Stimulated activated CD8-positive, alpha-beta memory T cell treated with anti-CD3 and anti-CD28 coated beads, Interleukin-15, amount 100 ng/mL, for 4 hours (primary cell): ENCODE results near the gene ARMC12.

ENCODE experiments used
- DNase-seq, 2 donors: peaks; one replicate each; pipeline ENCODE4 v3.0.0-alpha.2; 2020; ENCODE audit warnings: low read depth in 2 of 2

ARMC12 gene

DNA sequence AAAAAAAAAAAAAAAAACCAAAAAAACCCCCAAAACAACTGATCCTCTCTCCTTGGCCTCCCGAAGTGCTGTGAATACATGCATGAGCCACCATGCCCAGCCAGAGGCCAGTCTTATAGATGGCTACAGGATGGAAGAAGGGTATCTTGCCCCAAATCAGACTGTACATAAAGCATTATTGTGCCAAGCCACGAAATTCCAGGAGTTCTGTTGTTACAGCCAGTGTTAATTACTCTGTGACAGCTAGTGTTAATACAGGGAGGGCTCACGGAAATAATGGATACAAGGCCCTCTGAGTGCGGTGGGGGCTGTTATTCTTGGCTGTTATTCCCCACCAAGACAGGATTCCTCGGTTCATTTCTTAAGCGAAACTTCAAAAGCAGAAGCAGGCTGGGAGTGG is 38.2 kb downstream of the ARMC12 start:
- DNase-seq, result no peak

DNA sequence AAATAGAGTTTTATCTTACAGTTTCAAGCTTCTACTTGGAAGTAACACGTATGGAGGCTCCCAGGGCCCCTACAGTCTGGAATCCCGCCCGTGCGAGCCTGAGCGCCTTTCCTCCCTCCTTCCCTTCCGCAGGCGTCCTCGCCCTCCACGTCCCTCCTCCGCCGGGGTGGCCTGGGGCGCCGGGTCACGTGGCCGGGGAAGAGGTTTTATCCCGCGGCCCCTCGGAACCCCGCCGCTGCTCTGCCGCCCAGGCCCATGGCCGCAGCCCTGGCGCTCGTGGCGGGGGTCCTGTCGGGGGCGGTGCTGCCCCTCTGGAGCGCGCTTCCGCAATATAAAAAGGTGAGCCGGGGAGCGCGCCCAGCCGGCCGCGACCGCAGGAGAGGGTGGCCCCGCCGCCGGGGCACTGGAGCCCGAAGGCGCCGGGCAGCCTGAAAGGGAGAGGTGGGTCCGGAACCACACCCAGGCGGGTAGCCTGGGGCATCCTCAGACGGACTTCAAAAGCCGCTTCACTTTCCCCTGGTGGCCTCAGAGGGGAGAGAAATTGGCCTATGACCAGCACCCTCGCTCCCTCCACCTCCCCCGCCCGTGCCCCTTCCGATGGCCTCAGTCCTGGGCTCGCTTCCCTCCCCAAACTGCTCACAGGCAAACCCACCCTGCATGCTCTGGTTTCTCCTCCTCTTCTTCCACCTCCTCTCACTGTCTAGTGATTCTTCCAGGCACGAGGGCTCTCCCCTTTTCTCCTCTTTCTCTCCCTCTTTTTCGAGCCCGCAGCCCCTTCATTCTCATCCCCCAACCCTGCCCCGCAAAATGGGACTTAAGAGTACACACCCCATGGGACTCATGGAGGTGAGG is 39.8 kb downstream of the ARMC12 start, which contains the start of gene CLPSL2:
CLPSL2 (plus strand) TSS at position 235 of the 852 bp plus-strand sequence; CDS start at position 256, 21 bp downstream.
- DNase-seq, result no peak

DNA sequence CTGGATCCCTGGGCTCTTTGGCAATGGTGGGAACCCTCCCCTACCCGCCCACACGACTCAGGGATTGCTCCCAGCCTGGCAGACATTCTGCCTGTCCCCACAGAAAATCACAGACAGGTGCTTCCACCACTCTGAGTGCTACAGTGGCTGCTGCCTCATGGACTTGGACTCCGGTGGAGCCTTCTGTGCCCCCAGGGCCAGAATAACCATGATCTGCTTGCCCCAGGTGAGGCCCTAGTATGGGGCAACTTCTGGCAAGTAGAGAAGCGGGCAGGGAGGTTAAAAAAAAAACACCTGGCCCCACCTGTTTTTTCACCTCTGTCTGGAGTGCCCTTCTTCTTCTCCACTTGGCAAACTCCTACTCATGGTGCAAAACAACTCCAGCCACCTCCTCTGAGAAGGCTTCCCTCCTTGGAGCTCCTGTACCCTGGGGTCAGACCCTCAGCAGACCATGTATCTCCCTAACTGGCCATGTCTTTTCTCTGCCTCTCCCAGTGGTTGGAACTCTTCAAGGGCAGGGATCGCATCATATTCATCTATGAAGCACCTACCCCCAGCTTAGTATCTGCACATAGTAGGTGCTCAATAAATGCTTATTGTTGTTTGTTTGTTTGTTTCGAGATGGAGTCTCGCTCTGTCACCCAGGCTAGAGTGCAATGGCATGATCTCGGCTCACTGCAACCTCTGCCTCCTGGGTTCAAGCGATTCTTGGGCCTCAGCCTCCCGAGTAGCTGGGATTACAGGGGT is 40.7 kb downstream of the ARMC12 start:
- no peak for DNase-seq

DNA sequence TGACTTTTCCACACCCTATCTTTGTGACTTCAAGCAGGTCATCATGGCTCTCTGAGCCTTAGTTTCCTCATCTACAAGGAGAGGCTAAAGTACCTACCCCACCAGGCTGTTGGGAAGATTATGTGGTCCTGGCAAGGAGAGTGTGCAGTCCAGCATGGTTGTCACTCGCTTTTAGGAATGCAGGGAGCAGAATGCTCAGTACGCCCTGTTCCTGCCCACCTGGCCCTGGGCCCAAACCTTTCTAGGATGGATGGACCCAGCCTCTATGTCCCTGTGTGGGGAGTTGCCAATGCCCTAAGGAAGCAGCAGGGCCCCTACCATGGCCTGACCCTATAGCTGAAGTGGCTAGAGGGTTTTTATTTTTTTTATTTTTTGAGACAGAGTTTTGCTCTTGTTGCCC is 41.6 kb downstream of the ARMC12 start:
- no peak for DNase-seq

DNA sequence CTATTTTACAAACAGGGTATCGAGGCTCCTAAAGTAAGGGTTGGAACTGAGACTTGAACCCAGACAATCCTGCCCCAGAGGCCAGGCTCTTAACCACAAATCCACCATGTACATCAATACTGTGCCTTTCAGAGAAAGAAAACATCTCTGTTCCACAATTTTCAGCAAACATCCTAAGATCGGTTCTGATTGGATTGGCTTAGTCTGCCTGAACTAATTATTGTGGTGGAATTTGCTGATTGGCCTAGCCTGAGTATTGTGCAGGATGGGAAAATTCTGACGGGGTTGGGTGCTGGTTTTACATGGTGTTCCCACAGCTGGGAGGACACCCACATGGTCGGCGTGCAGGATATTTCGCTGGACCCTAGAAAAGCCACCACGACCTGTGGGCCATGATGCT is 43.9 kb downstream of the ARMC12 start, which contains the start of gene CLPSL1:
CLPSL1 (plus strand) TSS at position 301 of the 400 bp plus-strand sequence; CDS start at position 393, 92 bp downstream.
- DNase-seq, result no peak

DNA sequence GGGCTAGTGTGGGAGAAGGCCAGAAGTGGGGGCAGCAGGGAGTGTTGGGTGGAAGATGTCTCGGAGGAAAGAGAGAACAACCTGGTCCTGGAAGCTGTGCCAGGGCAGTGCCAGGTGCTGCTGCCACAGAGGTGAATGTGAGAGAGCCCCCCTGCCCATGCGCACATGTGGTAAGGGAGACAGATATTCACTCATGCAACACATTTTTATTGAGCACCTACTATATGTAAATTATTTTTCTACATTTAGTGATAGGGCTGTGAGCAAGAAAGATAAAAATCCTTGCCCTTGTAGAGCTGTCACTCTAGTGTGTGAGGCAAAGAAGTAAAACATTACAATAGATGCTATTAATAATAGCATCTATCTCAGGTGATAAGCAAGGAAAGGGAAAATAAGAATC is 44.5 kb downstream of the ARMC12 start:
- no peak for DNase-seq

DNA sequence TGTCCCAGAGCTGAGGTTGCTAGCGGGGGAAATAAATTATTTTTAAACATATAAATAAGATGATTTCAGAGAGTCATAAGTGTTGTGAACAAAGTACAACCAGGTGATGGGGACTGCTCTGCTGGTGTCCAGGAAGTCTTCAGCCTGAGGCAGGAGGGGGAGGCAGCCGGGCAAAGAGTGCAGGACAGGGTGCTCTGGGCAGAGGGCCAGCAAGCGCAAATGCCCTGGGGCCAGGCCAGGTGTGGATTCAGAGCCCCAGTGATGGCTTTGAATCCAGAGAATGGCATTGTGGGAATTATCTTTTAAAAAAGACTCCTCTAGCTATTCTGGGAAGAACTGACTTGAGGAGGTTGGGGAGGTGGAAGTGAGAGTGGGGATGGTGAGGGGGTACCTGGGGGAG is 45.6 kb downstream of the ARMC12 start:
- no peak for DNase-seq

DNA sequence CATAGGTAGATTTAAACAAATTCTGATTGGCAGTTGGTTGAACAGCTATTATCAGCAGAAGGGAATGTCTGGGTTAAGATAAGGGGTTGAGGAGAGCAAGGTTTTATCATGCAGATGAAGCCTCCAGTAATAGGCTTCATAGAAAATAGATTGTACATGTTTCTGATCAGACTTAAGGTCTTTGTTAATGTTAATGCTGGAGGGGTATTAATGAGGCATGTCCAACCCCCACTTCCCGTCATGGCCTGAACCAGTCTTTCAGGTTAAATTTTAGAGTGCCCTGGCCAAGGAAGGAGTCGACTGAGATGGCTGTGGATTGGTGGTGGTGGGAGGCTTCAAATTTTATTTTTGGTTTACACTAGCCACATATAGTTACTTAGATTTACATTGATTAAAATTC is 47.4 kb downstream of the ARMC12 start:
- DNase-seq, result no peak

DNA sequence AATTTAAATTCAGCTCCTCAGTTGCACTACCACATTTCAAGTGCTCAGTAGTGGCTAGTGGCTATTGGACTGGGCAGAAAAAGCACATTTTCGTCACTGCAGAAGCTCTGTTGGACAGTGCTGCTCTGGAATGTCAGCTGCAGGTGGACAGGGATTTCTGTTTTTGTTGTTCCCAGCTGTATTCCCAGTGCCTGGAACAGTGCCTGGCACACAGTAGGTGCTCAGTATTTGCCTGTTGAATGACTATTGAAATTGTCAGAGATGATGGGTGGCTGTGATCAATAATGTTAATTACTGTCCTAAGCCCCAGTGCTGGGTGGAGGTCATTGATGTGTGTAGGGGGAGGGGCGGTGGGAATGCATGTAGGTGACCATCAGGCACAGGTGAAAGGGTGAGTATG is 49.4 kb downstream of the ARMC12 start:
- no peak for DNase-seq

DNA sequence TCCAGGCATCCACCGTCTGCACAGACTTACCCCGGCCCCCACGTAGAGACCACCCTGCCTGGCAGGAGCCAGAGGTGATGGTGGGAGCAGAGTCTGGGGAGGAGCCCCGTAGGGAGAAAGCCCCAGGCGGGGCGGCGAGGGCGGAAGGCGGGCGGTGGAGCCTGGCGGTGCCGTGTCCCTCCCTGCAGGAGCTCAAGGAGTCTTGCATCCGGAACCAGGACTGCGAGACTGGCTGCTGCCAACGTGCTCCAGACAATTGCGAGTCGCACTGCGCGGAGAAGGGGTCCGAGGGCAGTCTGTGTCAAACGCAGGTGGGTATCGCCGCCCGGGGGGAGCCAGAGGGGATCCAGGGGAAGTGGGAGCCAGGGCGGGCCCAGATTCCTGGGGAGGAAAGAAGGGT is 50.0 kb downstream of the ARMC12 start:
- no peak for DNase-seq

DNA sequence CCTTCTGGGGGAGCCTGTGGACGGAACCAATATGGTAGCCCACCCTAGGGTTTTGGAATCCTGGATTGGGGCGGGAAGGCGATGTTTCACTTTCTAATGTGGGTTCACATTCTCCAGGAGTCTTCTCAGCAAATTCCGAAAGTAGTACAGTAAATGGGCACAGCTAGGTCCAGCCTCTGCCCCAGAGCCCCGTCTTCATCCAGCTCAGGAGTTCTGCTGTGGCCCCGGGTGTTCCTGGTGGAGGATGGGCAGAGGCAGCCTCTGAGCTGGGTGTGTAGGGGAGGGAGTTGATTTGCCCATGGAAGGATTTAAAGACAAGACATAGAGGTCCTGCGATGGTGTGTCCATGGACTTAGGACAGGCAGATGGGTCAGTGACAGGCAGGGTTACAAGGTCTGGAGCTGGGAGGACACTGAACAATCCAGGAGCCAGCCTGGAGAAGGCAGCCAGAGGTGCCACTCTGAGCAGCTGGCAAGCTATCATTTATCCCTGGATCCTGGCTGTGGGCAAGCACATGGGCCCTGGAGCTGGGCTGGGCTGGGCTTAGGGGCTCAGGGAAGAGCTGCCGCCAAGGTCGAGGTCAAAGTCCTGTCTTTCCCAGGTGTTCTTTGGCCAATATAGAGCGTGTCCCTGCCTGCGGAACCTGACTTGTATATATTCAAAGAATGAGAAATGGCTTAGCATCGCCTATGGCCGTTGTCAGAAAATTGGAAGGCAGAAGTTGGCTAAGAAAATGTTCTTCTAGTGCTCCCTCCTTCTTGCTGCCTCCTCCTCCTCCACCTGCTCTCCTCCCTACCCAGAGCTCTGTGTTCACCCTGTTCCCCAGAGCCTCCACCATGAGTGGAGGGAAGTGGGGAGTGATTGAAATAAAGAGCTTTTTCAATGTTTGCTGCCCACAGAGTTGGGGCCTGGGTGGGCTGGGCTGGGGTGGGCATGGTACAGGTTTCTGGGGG is 50.7 kb downstream of the ARMC12 start:
- DNase-seq, result no peak

DNA sequence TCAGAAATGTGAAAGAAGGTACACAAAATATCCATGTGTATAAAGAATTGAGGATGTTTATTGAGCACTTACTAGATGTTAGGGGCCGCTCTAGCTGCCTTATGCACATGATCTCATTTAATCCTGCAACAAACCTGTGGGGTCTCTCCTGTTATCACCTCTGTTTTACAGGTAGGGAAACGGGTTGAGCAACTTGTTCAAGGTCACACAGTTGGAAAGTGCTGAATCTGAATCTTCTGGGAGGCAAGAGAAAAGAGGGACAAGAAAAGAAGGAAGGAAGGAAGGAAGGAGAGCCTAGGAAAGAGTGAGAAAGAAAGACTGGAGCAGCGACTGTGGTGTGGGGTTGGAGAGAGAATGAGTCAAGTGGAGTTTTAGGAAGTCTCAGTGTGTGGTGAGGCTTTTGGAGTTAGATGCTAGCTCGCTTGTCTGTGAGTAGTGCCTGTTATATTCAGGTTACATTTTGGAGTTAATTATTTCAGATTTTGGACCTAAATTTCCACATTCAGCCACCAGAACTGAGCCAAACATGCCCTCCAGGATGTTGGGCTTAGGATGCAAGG is 51.7 kb downstream of the ARMC12 start:
- DNase-seq, result no peak

DNA sequence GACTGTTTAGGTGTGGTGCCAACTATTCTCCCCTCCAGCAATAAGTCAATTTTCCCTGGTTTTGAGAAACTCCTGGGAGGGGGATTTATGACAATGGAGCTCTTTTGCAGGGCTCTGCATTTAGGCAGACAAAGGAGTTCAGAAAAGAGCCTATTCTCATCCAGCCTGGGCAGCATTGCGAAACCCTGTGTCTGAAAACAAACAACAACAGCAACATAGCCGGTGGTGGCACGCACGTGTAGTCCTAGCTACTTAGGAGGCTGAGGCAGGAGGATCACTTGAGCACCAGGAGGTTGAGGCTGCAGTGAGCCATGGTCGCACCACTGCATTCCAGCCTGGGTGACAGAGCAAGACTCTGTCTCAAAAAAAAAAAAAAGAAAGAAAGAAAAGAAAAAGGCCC is 53.9 kb downstream of the ARMC12 start:
- no peak for DNase-seq

DNA sequence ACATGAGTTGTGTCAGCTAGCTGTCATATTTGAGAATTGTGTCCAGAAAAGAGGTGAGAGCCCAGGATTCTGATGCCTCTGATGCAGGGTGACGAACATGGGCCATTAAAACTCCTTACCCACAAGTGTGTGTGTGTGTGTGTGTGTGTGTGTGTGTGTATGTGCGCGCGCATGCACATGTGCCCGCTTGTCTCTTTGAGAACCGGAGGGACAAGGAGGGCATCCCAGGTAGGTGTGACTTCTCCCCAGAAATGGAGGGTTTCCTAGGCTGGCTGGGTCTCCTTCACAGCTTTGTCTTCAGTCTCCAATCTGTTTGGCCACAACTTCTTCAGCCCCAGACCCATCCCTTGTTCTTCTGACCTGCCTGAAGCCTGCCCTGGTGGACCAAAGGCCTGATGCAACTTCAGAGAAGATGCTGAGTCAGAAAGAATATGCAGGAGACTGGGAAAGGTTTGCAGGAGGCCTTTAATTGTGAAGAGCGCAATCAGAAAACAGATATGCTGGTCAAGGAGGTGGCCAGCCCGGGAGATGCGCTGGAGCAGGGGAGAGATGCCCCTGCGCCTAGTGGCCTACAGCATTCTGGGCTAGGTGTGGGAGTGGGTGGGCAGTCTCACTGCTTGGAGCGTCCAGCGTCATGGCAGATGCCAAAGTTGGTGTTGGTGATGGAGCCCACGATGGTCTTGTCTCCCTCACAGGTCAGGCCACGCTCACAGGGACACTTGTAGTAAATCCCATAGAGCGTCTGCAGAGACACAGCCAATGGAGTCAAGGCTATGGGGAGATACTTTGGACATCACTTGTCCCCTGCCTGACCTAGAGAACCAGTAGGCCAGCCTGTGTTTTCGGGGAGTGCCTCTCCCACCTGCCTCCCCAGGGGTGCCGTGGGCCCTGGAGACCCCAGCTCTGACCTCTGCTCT is 58.0 kb downstream of the ARMC12 start:
- no peak for DNase-seq

DNA sequence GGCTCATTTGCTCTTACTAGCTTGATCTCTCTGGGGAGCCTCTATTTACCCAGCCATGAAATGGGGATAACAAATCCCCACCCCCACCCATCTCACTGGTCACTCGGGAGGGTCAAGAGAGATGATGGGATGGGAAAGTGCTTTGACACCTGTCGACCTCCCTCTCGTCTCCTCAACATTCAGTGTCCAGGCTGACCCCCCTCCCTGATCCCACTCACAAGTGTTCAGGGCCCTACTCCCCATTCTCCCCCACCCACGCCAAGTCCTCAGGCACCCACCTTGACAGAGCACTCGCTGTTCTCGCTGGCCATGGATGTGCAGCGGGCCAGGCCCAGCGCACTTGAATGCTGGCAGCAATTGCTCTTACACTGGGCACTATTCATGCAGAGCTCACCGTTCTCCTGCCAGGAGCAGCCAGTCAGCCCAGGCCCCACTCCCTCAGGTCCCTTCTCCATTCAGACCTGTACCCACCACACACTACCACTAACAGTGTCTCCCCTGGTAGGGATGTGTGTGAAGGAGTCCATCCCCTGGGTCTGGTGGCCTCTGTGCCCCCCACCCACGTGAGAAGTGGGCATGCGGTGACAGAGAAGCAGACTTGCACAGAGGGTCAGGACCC is 58.7 kb downstream of the ARMC12 start:
- no peak for DNase-seq

DNA sequence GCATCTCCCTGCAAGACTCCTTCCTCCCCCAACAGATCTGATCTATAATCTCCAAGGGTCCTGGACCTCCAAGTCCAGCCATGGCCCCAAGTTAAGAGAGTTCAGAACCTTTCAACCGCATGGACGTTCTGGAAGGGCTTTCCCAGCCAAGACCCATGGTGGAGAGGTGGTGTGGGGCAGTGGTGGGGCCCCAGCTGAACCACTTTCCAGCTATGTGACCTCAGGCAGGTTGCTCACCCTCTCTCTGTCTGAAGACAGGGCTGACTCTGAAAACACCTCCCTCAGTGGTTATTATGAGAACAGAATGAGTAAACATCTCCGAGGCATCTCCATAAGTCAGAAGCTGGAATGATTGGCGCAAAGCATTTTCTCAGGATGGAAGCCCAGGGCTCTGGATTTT is 59.4 kb downstream of the ARMC12 start:
- no peak for DNase-seq

DNA sequence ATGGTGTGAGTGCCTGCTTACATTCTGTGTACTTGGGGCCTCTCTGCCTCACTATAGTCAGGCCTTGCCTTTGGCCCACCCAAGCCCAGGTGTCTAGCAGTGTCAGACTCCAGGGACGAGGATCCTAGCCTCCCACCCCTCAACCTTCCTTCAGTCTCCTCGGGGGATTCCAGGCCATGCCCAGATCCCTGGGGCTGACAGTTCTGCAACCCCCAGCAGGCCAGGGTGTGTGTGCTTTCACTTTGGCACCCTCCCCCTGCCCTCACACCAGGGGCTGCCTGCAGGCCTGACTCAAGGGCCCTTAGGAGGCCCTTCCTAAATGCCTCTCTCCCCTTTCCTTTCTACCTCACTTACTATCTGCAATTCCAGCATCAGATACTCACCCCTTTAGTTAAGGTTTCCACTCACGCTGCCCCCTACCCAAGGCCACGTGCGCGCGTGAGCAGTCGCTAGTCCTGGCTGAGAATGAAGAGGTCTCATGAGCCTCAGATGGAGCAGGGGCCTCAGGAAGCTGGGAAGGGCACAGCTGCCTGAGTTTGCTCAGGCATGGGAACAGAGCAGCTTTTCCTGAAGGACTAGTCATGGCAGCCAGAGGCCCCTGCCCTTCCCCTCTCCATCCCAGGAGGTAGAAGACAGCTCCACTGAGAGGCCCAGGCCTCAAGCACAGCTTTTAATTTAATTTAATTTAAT is 61.1 kb downstream of the ARMC12 start:
- DNase-seq, result no peak
